Hepatocyte (in vitro differentiated cells): ENCODE measurements around the gene C1QBP. TPM values are rescaled to one million over a fixed set of nuclear protein-coding genes. Genes with fewer than 3 reads are reported as not detected.
A peak's percentile ranks its signal among the peaks of the same experiment; 100 is the strongest.

Source experiments
- DNase-seq: peaks from one replicate; pipeline ENCODE4 v3.0.0-alpha.2; 2016; ENCODE audit warnings: low spot score
- H2AFZ ChIP-seq: fragments of 200-600 bp; sonication (generic); 2 replicates; pipeline ENCODE4 v1.6.0; 2016; ENCODE audit warnings: antibody characterized with exemption, mild to moderate bottlenecking
- H3K27ac ChIP-seq: fragments of 200-600 bp; sonication (generic); 2 replicates; pipeline ENCODE4 v1.5.1; 2016; ENCODE audit warnings: mild to moderate bottlenecking
- H3K27me3 ChIP-seq: fragments of 200-600 bp; sonication (generic); 2 replicates; pipeline ENCODE4 v1.6.1; 2016
- H3K36me3 ChIP-seq: fragments of 200-600 bp; sonication (generic); replicated peaks from 2 replicates; pipeline ENCODE4 v1.5.1; 2016; ENCODE audit warnings: low read depth; ENCODE audit not compliant: insufficient read depth
- H3K4me1 ChIP-seq: fragments of 200-600 bp; sonication (generic); 2 replicates; pipeline ENCODE4 v1.5.1; 2016; ENCODE audit warnings: mild to moderate bottlenecking, moderate library complexity; ENCODE audit not compliant: insufficient read depth
- H3K4me2 ChIP-seq: fragments of 200-600 bp; sonication (generic); 2 replicates; pipeline ENCODE4 v1.6.0; 2016
- H3K4me3 ChIP-seq: fragments of 200-600 bp; sonication (generic); 2 replicates; pipeline ENCODE4 v1.5.1; 2016; ENCODE audit warnings: mild to moderate bottlenecking
- H3K79me2 ChIP-seq: fragments of 200-600 bp; sonication (generic); 2 replicates; pipeline ENCODE4 v1.6.0; 2017; ENCODE audit warnings: mild to moderate bottlenecking
- H3K9me2 ChIP-seq: fragments of 200-600 bp; sonication (generic); replicated peaks from 2 replicates; pipeline ENCODE4 v1.6.0; 2017; ENCODE audit warnings: mild to moderate bottlenecking; ENCODE audit not compliant: insufficient read depth
- H3K9me3 ChIP-seq: fragments of 200-600 bp; sonication (generic); 2 replicates; pipeline ENCODE4 v1.5.1; 2016; ENCODE audit warnings: low read depth, mild to moderate bottlenecking
- H4K20me1 ChIP-seq: fragments of 200-600 bp; sonication (generic); 2 replicates; pipeline ENCODE4 v1.6.0; 2016; ENCODE audit warnings: mild to moderate bottlenecking; ENCODE audit not compliant: insufficient read depth, poor library complexity, severe bottlenecking
- CTCF ChIP-seq: fragments of 200-600 bp; sonication (generic); IDR thresholded peaks from 2 replicates; pipeline ENCODE4 v1.5.1; 2016; ENCODE audit warnings: antibody characterized with exemption, mild to moderate bottlenecking; ENCODE audit not compliant: poor library complexity
- EZH2 ChIP-seq: fragments of 200-600 bp; sonication (generic); IDR thresholded peaks from 2 replicates; pipeline ENCODE4 v1.6.1; 2016; ENCODE audit warnings: antibody characterized with exemption, mild to moderate bottlenecking, borderline replicate concordance
- EZH2phosphoT487 ChIP-seq: fragments of 200-600 bp; sonication (generic); IDR thresholded peaks from one replicate; pipeline ENCODE4 v1.6.1; 2018; ENCODE audit warnings: antibody characterized with exemption, mild to moderate bottlenecking, low read depth, moderate library complexity; ENCODE audit not compliant: unreplicated experiment, severe bottlenecking
- WGBS: methylation state at CpG from one replicate; pipeline ENCODE4 v1.1.6; 2016; ENCODE audit warnings: low lambda C conversion rate; ENCODE audit errors: missing lambda C conversion rate; 5-methylcytosine and 5-hydroxymethylcytosine counted together
- polyA plus RNA-seq: library from polyadenylated mRNA; unstranded; fragments of >200 nt; fragmentation: Nextera tagmentation; extraction: Ambion mirVana; gene quantifications from 2 replicates; pipeline ENCODE4 v1.2.1, GENCODE V29; 2016
- total RNA-seq: library from RNA; depleted of rRNA; stranded (reverse); fragments of >200 nt; gene quantifications from 2 replicates; pipeline ENCODE4 v1.2.3, GENCODE V29; 2014

Gene C1QBP
- total and polyA plus RNA-seq, 2 experiments from 2014 or later: 145 to 185 TPM

GRCh38 chr17:5413682-5414081 is 25.3 kb downstream of the C1QBP start:
- Histone ChIP-seq H3K9me3 (no peaks in the 10 kb centered on the region), H4K20me1 (no peaks in the 10 kb centered on the region), H3K4me3 (no peak overlapping the region), H3K4me2 (no peak overlapping the region), H2AFZ (no peak overlapping the region), H3K79me2 (peaks cover 69% of the 10 kb centered on the region), H3K27me3 (no peaks in the 10 kb centered on the region), H3K9me2 (no peaks in the 10 kb centered on the region), H3K36me3 (peaks cover 3% of the 10 kb centered on the region), H3K27ac (peak overlapping the region; percentile 52), H3K4me1 (peaks cover 17% of the 10 kb centered on the region)
- WGBS: 57% methylated on average over 4 of the region's 4 CpGs
- TF ChIP-seq EZH2phosphoT487 (no peak), CTCF (no peak), EZH2 (no peak)
- peak; percentile 49 for DNase-seq

- WGBS: 98% methylated on average over 7 of the region's 7 CpGs
Measured at GRCh38 chr17:5410594-5411272, 28.2 kb downstream of the C1QBP start.

GRCh38 chr17:5408186-5408585 is 30.8 kb downstream of the C1QBP start:
- H3K9me3 ChIP-seq: no peaks in the 10 kb centered on the region
- WGBS: 88% methylated on average over 5 of the region's 5 CpGs
- DNase-seq: no peak
- H3K9me2 ChIP-seq: no peaks in the 10 kb centered on the region
- no peak for TF ChIP-seq EZH2
- no peak for TF ChIP-seq EZH2phosphoT487
- TF ChIP-seq CTCF: no peak
- H3K27ac ChIP-seq: no peak overlapping the region
- H3K4me3 ChIP-seq: no peak overlapping the region
- H4K20me1 ChIP-seq: no peaks in the 10 kb centered on the region
- peaks cover 9% of the 10 kb centered on the region for H3K36me3 ChIP-seq
- H3K4me1 ChIP-seq: peaks cover under 1% of the 10 kb centered on the region
- no peaks in the 10 kb centered on the region for H3K27me3 ChIP-seq
- H3K4me2 ChIP-seq: no peak overlapping the region
- no peak overlapping the region for H2AFZ ChIP-seq
- H3K79me2 ChIP-seq: peaks cover 34% of the 10 kb centered on the region

More at GRCh38 chr17:5410594-5411272, 28.2 kb downstream of the C1QBP start:
- TF ChIP-seq EZH2phosphoT487 (no peak), CTCF (no peak), EZH2 (no peak)
- Histone ChIP-seq H2AFZ (no peak overlapping the region), H3K27ac (no peak overlapping the region), H3K9me3 (no peaks in the 10 kb centered on the region), H3K4me3 (no peak overlapping the region), H3K9me2 (no peaks in the 10 kb centered on the region), H3K79me2 (peaks cover 48% of the 10 kb centered on the region), H3K4me2 (no peak overlapping the region), H3K4me1 (peaks cover 4% of the 10 kb centered on the region), H4K20me1 (no peaks in the 10 kb centered on the region), H3K27me3 (no peaks in the 10 kb centered on the region), H3K36me3 (peaks cover 3% of the 10 kb centered on the region)
- DNase-seq: no peak

- peak overlapping the region; percentile 28 for H3K27ac ChIP-seq
- 65% methylated on average over 4 of the region's 4 CpGs for WGBS
- TF ChIP-seq EZH2 (no peak), CTCF (no peak), EZH2phosphoT487 (no peak)
- no peaks in the 10 kb centered on the region for H4K20me1 ChIP-seq
- H3K9me2 ChIP-seq: no peaks in the 10 kb centered on the region
- peak; percentile 9 for DNase-seq
- no peak overlapping the region for H2AFZ ChIP-seq
- H3K36me3 ChIP-seq: peaks cover 9% of the 10 kb centered on the region
- peaks cover 12% of the 10 kb centered on the region for H3K79me2 ChIP-seq
- H3K27me3 ChIP-seq: no peaks in the 10 kb centered on the region
- no peaks in the 10 kb centered on the region for H3K9me3 ChIP-seq
- no peak overlapping the region for H3K4me3 ChIP-seq
- H3K4me1 ChIP-seq: no peaks in the 10 kb centered on the region
- no peak overlapping the region for H3K4me2 ChIP-seq
Measured at GRCh38 chr17:5405400-5405799, 33.6 kb downstream of the C1QBP start.
